ENCODE results near the gene CCDC187. TPM values are rescaled to one million over a fixed set of nuclear protein-coding genes. Genes with fewer than 3 reads are reported as not detected.
"Not testable (repeated sequence)": the region's sequence is repeated elsewhere in the genome, so short reads cannot be mapped to it uniquely, and the experiment has no call there.

Gene CCDC187
- total and polyA plus RNA-seq, 2 of the 8 experiments (the other 6 are each of a cell fraction or from before 2014, with no cell fraction given), result 0.02 TPM; not detected in 1

GRCh38 chr9:136319244-136319643 is 15.3 kb upstream of the CCDC187 start:
- H3K14ac ChIP-seq (ENCODE audit: insufficient read length); H2BK12ac ChIP-seq (ENCODE audit: low read depth, low read length); H4K91ac ChIP-seq (replicated peaks; ENCODE audit: insufficient read length, low read length); H3K27me3 ChIP-seq (replicated peaks in 1 of 4; ENCODE audit: control insufficient read depth in 3 of 4, extremely low read depth in 1 of 4, insufficient read depth in 3 of 4, low read length in 3 of 4); H2BK120ac ChIP-seq (replicated peaks; ENCODE audit: low read depth, low read length); H3K79me1 ChIP-seq (ENCODE audit: low read depth, low read length); H3K27ac ChIP-seq (ENCODE audit: low read depth, low read length); H2BK20ac ChIP-seq (ENCODE audit: low read length); H3K4me3 ChIP-seq (ENCODE audit: extremely low read depth in 1 of 4, insufficient read depth in 2 of 4, low read depth in 3 of 4, low read length in 4 of 4); H3K36me3 ChIP-seq (ENCODE audit: control insufficient read depth in 2 of 4, insufficient read depth in 4 of 4, low read length in 3 of 4); H3K23ac ChIP-seq (ENCODE audit: insufficient read length); H2BK15ac ChIP-seq (ENCODE audit: low read length); H3K23me2 ChIP-seq (ENCODE audit: low read depth, low read length); H2BK5ac ChIP-seq (ENCODE audit: low read depth, low read length); H3K4me1 ChIP-seq (replicated peaks in 1 of 4; ENCODE audit: control insufficient read depth in 3 of 4, insufficient read depth in 4 of 4, low read length in 3 of 4); H3K4ac ChIP-seq (replicated peaks; ENCODE audit: insufficient read length, low read depth, low read length); H2AK5ac ChIP-seq (ENCODE audit: low read depth, low read length); DNase-seq (ENCODE audit: low read depth in 1 of 2, low spot score in 2 of 2); H3K56ac ChIP-seq (replicated peaks; ENCODE audit: insufficient read length, low read depth, low read length); H3K9ac ChIP-seq (replicated peaks in 1 of 4; ENCODE audit: extremely low read depth in 1 of 4, low read depth in 3 of 4, low read length in 3 of 4); H2AFZ ChIP-seq (ENCODE audit: low read length); H3K4me2 ChIP-seq (ENCODE audit: insufficient read depth in 1 of 2, low read depth in 2 of 2, low read length in 2 of 2); POLR2A ChIA-PET (ENCODE audit: partially characterized antibody); H3K18ac ChIP-seq (ENCODE audit: extremely low read depth, low read length); H3K79me2 ChIP-seq (ENCODE audit: control insufficient read depth in 1 of 2, insufficient read depth in 2 of 2, low read length in 2 of 2); H4K5ac ChIP-seq (ENCODE audit: insufficient read length, low read depth, low read length); FAIRE-seq; H4K20me1 ChIP-seq (replicated peaks in 1 of 2; ENCODE audit: control insufficient read depth in 1 of 2, insufficient read depth in 2 of 2, low read length in 2 of 2): not testable (repeated sequence)
- peaks cover 13 to 19% of the 10 kb centered on the region in 2 experiments for H3K9me3 ChIP-seq (ENCODE audit: insufficient read depth in 2 of 2, low read depth in 1 of 2, low read length in 1 of 2)
- peak overlapping the region; percentile 18; the same call in 1 of the 2 replicates for H4K8ac ChIP-seq (ENCODE audit: extremely low read depth, insufficient read depth, low read length)
- 89% methylated on average over 12 of the region's 14 CpGs; no CpG with 5 or more reads in 1 of the 2 experiments for WGBS, 2 experiments (ENCODE audit: extremely low coverage in 1 of 2, insufficient coverage in 1 of 2, insufficient read length in 1 of 2, insufficient replicate concordance in 2 of 2, low coverage in 1 of 2, low lambda C conversion rate in 2 of 2, missing lambda C conversion rate in 1 of 2)
- CTCF ChIA-PET (ENCODE audit: partially characterized antibody), result interaction anchor here (1.5 kb wide), 2 partner anchors 14 to 23 kb away, joined by 3 to 4 read pairs; no protein-coding TSS in a partner anchor
